ENCODE results near the gene ALK. TPM values are rescaled to one million over a fixed set of nuclear protein-coding genes. Genes with fewer than 3 reads are reported as not detected.

Gene ALK
- total RNA-seq, 2 donors from 2014 or later: 0.13 to 0.46 TPM

DNA sequence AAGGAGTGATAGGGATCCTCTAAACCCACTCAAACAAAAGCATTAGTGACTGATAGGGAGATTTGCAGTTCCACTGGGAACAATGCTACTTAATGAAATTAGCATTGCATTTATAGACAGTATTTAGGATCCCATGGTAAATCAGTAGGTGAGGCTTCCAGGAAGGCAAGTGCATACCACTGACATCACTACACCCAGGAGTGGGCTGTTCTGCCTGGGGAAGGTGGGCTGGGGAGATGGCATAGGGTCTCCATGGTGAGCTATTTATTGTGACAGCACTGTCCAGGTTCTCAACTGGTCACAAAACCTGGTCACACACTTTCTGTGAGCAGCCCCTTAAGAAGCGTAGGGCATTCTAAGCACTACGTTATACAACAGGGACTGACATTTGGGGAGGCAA is 262.2 kb downstream of the ALK start:
- no peak overlapping the region for H3K27ac ChIP-seq (ENCODE audit: low read depth, low read length)
- Mint-ChIP-seq H3K27me3 (ENCODE audit: insufficient read depth) (no peaks in the 10 kb centered on the region), H3K4me1 (peaks cover 7% of the 10 kb centered on the region), H3K27ac (no peak overlapping the region), H3K4me3 (no peak overlapping the region), H3K36me3 (ENCODE audit: low read depth) (no peaks in the 10 kb centered on the region), H3K9me3 (no peaks in the 10 kb centered on the region)
- H3K36me3 ChIP-seq (ENCODE audit: control insufficient read depth, insufficient read depth, low read length): no peaks in the 10 kb centered on the region
- no peaks in the 10 kb centered on the region for H3K9me3 ChIP-seq (ENCODE audit: control insufficient read depth, low read length)
- TF ChIP-seq, protein P1, sequence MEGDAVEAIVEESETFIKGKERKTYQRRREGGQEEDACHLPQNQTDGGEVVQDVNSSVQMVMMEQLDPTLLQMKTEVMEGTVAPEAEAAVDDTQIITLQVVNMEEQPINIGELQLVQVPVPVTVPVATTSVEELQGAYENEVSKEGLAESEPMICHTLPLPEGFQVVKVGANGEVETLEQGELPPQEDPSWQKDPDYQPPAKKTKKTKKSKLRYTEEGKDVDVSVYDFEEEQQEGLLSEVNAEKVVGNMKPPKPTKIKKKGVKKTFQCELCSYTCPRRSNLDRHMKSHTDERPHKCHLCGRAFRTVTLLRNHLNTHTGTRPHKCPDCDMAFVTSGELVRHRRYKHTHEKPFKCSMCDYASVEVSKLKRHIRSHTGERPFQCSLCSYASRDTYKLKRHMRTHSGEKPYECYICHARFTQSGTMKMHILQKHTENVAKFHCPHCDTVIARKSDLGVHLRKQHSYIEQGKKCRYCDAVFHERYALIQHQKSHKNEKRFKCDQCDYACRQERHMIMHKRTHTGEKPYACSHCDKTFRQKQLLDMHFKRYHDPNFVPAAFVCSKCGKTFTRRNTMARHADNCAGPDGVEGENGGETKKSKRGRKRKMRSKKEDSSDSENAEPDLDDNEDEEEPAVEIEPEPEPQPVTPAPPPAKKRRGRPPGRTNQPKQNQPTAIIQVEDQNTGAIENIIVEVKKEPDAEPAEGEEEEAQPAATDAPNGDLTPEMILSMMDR (conservative IDR thresholded peaks at IDR 0.05): no peak
- H3K4me1 ChIP-seq (ENCODE audit: control insufficient read depth, insufficient read depth, low read length): peaks cover 3% of the 10 kb centered on the region
- no peaks in the 10 kb centered on the region for H3K27me3 ChIP-seq (ENCODE audit: control insufficient read depth, insufficient read depth, low read length, poor library complexity, severe bottlenecking)
- 92 to 98% methylated on average over 2 of the region's 2 CpGs for WGBS, 2 experiments (ENCODE audit: insufficient coverage in 1 of 2, insufficient read length in 1 of 2)
- DNase-seq: no peak
- no peak overlapping the region for H3K4me3 ChIP-seq (ENCODE audit: low read length)
- no peak overlapping the region for H3K9ac ChIP-seq (ENCODE audit: extremely low read depth, low read length, poor library complexity, severe bottlenecking)

DNA sequence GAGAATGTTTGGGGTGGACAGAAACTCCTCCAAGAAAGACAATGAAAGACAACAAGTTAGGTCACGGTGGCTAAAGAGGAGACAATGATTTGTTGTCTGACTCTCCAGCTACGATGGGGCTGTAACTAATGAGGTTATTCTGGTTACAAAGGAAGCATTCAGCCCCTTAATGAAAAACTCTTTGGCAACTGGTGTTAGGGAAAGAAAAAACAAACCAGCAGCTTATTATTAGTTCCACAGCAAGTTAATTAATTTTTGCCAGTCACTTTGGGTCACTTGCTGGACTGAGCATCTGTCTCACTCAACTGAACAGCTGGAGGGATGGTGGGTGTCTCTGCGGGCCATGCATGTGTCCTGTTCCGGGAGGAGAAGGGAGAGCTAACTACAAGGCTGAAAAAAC is 263.7 kb downstream of the ALK start:
- no peak overlapping the region for H3K4me3 Mint-ChIP-seq
- no peak overlapping the region for H3K27ac Mint-ChIP-seq
- Histone ChIP-seq H3K4me3 (ENCODE audit: low read length) (no peak overlapping the region), H3K9me3 (ENCODE audit: control insufficient read depth, low read length) (no peaks in the 10 kb centered on the region), H3K4me1 (ENCODE audit: control insufficient read depth, insufficient read depth, low read length) (peaks cover 3% of the 10 kb centered on the region), H3K9ac (ENCODE audit: extremely low read depth, low read length, poor library complexity, severe bottlenecking) (no peak overlapping the region), H3K36me3 (ENCODE audit: control insufficient read depth, insufficient read depth, low read length) (no peaks in the 10 kb centered on the region), H3K27ac (ENCODE audit: low read depth, low read length) (peak overlapping the region; percentile 79), H3K27me3 (ENCODE audit: control insufficient read depth, insufficient read depth, low read length, poor library complexity, severe bottlenecking) (no peaks in the 10 kb centered on the region)
- H3K36me3 Mint-ChIP-seq (ENCODE audit: low read depth): no peaks in the 10 kb centered on the region
- no peaks in the 10 kb centered on the region for H3K27me3 Mint-ChIP-seq (ENCODE audit: insufficient read depth)
- 83 to 86% methylated on average over 4 of the region's 4 CpGs for WGBS, 2 experiments (ENCODE audit: insufficient coverage in 1 of 2, insufficient read length in 1 of 2)
- H3K9me3 Mint-ChIP-seq: no peaks in the 10 kb centered on the region
- H3K4me1 Mint-ChIP-seq: peaks cover 7% of the 10 kb centered on the region
- TF ChIP-seq, protein P1 (conservative IDR thresholded peaks at IDR 0.05): no peak
- DNase-seq: no peak

DNA sequence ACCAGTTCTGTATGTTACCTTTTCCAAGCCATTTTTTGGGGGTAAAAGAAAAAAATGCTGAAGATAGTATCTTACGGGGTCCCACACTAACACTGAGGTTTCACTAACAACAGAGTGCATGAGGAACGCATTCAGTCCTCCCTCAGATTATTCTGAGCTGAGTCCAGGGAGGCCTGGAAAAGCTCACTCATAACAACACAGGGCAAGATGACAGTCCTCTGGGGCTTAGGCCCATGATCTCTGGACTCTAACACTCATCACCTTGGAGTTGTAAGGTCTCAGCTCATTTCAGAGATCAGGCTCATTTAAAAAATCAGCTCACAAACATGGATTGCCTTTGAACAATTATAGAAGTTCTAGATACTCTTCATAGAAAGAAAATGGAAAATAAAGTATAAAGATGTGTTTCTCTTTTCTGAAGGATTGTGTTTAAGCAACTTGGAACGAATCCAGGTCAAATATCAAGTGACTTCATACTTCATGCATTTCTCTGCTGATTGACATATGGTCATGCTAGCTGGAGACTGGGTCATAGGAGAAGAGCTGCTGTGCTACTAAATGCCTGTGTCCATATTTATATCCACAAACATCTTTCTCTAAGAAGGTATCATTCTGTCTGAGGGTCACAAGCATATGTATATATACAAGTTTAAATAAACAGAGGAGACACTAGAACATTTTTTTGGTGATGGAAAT is 265.8 kb downstream of the ALK start:
- H3K27me3 Mint-ChIP-seq (ENCODE audit: insufficient read depth): no peaks in the 10 kb centered on the region
- no peak overlapping the region for H3K4me3 ChIP-seq (ENCODE audit: low read length)
- WGBS, 2 experiments (ENCODE audit: insufficient coverage in 1 of 2, insufficient read length in 1 of 2): 90 to 93% methylated on average over 2 to 3 of the region's 3 CpGs
- no peaks in the 10 kb centered on the region for H3K36me3 Mint-ChIP-seq (ENCODE audit: low read depth)
- no peak for DNase-seq
- no peaks in the 10 kb centered on the region for H3K36me3 ChIP-seq (ENCODE audit: control insufficient read depth, insufficient read depth, low read length)
- H3K4me1 Mint-ChIP-seq: peaks cover 7% of the 10 kb centered on the region
- H3K9me3 ChIP-seq (ENCODE audit: control insufficient read depth, low read length): no peaks in the 10 kb centered on the region
- no peak overlapping the region for H3K27ac ChIP-seq (ENCODE audit: low read depth, low read length)
- no peak overlapping the region for H3K4me3 Mint-ChIP-seq
- no peak overlapping the region for H3K27ac Mint-ChIP-seq
- H3K4me1 ChIP-seq (ENCODE audit: control insufficient read depth, insufficient read depth, low read length): peaks cover 3% of the 10 kb centered on the region
- no peaks in the 10 kb centered on the region for H3K27me3 ChIP-seq (ENCODE audit: control insufficient read depth, insufficient read depth, low read length, poor library complexity, severe bottlenecking)
- H3K9ac ChIP-seq (ENCODE audit: extremely low read depth, low read length, poor library complexity, severe bottlenecking): no peak overlapping the region
- no peaks in the 10 kb centered on the region for H3K9me3 Mint-ChIP-seq
- TF ChIP-seq, protein P1 (conservative IDR thresholded peaks at IDR 0.05): no peak
